SK-N-SH treated with all-trans-retinoic acid at 6 μM for 48 hours (cell line): ENCODE data around the gene CD19.
A peak's percentile ranks its signal among the peaks of the same experiment; 100 is the strongest.

Experiments used
- ATAC-seq: fragments of 200-7000 bp; cut with Tn5 transposase; 3 replicates; pipeline ENCODE4 v1.9.1; 2020; ENCODE audit warnings: mild to moderate bottlenecking, moderate library complexity
- ARNTL ChIP-seq: fragments of 450-650 bp; formaldehyde crosslinking; IDR thresholded peaks from 2 replicates; pipeline ENCODE4 v1.5.0; 2020; ENCODE audit warnings: low read depth, mild to moderate bottlenecking, moderate library complexity, borderline replicate concordance
- BACH2 ChIP-seq: fragments of 250-450 bp; sonication (Bioruptor Pico); IDR thresholded peaks from 2 replicates; pipeline ENCODE4 v1.9.0; 2021; ENCODE audit warnings: mild to moderate bottlenecking, borderline replicate concordance
- CREB5 ChIP-seq: fragments of 250-450 bp; sonication (Bioruptor Pico); IDR thresholded peaks from 2 replicates; pipeline ENCODE4 v1.5.1; 2020; ENCODE audit warnings: low read depth, mild to moderate bottlenecking, moderate library complexity
- CSDC2 ChIP-seq: fragments of 250-450 bp; sonication (Bioruptor Pico); IDR thresholded peaks from 2 replicates; pipeline ENCODE4 v1.5.0; 2020; ENCODE audit warnings: mild to moderate bottlenecking, moderate library complexity
- ESRRG ChIP-seq: fragments of 250-450 bp; sonication (Bioruptor Pico); IDR thresholded peaks from 2 replicates; pipeline ENCODE4 v1.6.1; 2021; ENCODE audit warnings: mild to moderate bottlenecking
- GLIS3 ChIP-seq: fragments of 250-450 bp; sonication (Bioruptor Pico); IDR thresholded peaks from 2 replicates; pipeline ENCODE4 v1.5.0; 2020; ENCODE audit warnings: mild to moderate bottlenecking, moderate library complexity
- ISL1 ChIP-seq: fragments of 250-450 bp; sonication (Bioruptor Pico); IDR thresholded peaks from 2 replicates; pipeline ENCODE4 v2.1.2; 2022; ENCODE audit warnings: mild to moderate bottlenecking, moderate library complexity
- OSR1 ChIP-seq: fragments of 250-450 bp; sonication (Bioruptor Pico); IDR thresholded peaks from 2 replicates; pipeline ENCODE4 v1.8.0; 2022; ENCODE audit warnings: moderate library complexity, mild to moderate bottlenecking, inconsistent platforms
- PPARA ChIP-seq: fragments of 250-450 bp; sonication (Bioruptor Pico); IDR thresholded peaks from 2 replicates; pipeline ENCODE4 v1.5.0; 2020; ENCODE audit warnings: mild to moderate bottlenecking, borderline replicate concordance
- SNAI2 ChIP-seq: fragments of 250-450 bp; sonication (Bioruptor Pico); IDR thresholded peaks from 2 replicates; pipeline ENCODE4 v1.5.0; 2020; ENCODE audit warnings: mild to moderate bottlenecking, moderate library complexity
- TCF4 ChIP-seq: fragments of 250-450 bp; sonication (Bioruptor Pico); IDR thresholded peaks from 2 replicates; pipeline ENCODE4 v1.8.0; 2021; ENCODE audit warnings: mild to moderate bottlenecking, moderate library complexity, borderline replicate concordance
- TOX ChIP-seq: fragments of 250-450 bp; sonication (Bioruptor Pico); IDR thresholded peaks from 2 replicates; pipeline ENCODE4 v1.8.0; 2021; ENCODE audit warnings: mild to moderate bottlenecking, moderate library complexity, borderline replicate concordance
- ZC3H10 ChIP-seq: fragments of 250-450 bp; sonication (Bioruptor Pico); IDR thresholded peaks from 2 replicates; pipeline ENCODE4 v1.5.1; 2021; ENCODE audit warnings: mild to moderate bottlenecking, moderate library complexity
- ZFP30 ChIP-seq: fragments of 450-650 bp; formaldehyde crosslinking; IDR thresholded peaks from 2 replicates; pipeline ENCODE4 v1.5.0; 2022; ENCODE audit warnings: mild to moderate bottlenecking, moderate library complexity
- ZNF565 ChIP-seq: fragments of 450-650 bp; formaldehyde crosslinking; conservative IDR thresholded peaks from 2 replicates; pipeline ENCODE4 v1.5.0; 2020; ENCODE audit warnings: low read depth, mild to moderate bottlenecking, moderate library complexity
- ZNF70 ChIP-seq: fragments of 450-650 bp; formaldehyde crosslinking; IDR thresholded peaks from 2 replicates; pipeline ENCODE4 v1.5.0; 2020; ENCODE audit warnings: mild to moderate bottlenecking, moderate library complexity
- ZNF8 ChIP-seq: fragments of 450-650 bp; formaldehyde crosslinking; IDR thresholded peaks from 2 replicates; pipeline ENCODE4 v1.5.0; 2020; ENCODE audit warnings: mild to moderate bottlenecking, moderate library complexity
- TF ChIP-seq, protein P1 (sequence below): fragments of 250-450 bp; sonication (Bioruptor Pico); IDR thresholded peaks from 2 replicates; pipeline ENCODE4 v1.5.1; 2021; ENCODE audit warnings: mild to moderate bottlenecking, moderate library complexity
- TF ChIP-seq, protein P2 (sequence below): fragments of 250-450 bp; sonication (Bioruptor Pico); IDR thresholded peaks from 2 replicates; pipeline ENCODE4 v1.5.0; 2020; ENCODE audit warnings: mild to moderate bottlenecking, moderate library complexity
- TF ChIP-seq, protein P3 (sequence below): fragments of 250-450 bp; sonication (Bioruptor Pico); IDR thresholded peaks from 2 replicates; pipeline ENCODE4 v1.8.0; 2021; ENCODE audit warnings: low read depth, mild to moderate bottlenecking, moderate library complexity, borderline replicate concordance

CD19 gene

DNA sequence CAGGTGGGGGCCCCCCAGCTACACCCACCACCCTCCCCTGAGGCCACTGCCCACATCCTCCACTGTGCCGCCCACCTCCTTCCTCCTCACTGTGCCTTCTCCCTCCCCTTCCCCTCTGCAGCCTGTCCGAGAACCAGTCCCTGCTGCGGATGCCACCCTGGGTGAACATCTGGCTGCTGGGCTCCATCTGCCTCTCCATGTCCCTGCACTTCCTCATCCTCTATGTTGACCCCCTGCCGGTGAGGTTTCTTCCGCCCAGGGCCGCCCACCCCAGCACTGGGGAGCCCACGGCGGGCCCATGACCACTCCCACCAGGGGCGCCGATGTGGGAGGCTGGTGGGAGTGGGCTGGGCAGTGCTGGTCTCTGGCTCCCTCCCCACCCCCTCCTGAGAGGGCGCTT lies 28.9 kb upstream of the CD19 start:
- TF ChIP-seq SNAI2: no peak
- TF ChIP-seq, protein P1, sequence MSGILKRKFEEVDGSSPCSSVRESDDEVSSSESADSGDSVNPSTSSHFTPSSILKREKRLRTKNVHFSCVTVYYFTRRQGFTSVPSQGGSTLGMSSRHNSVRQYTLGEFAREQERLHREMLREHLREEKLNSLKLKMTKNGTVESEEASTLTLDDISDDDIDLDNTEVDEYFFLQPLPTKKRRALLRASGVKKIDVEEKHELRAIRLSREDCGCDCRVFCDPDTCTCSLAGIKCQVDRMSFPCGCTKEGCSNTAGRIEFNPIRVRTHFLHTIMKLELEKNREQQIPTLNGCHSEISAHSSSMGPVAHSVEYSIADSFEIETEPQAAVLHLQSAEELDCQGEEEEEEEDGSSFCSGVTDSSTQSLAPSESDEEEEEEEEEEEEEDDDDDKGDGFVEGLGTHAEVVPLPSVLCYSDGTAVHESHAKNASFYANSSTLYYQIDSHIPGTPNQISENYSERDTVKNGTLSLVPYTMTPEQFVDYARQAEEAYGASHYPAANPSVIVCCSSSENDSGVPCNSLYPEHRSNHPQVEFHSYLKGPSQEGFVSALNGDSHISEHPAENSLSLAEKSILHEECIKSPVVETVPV (CRISPR knock-in tag): no peak
- no peak for TF ChIP-seq TCF4
- ATAC-seq: peak; percentile 10; the same call in 2 of the 3 replicates

DNA sequence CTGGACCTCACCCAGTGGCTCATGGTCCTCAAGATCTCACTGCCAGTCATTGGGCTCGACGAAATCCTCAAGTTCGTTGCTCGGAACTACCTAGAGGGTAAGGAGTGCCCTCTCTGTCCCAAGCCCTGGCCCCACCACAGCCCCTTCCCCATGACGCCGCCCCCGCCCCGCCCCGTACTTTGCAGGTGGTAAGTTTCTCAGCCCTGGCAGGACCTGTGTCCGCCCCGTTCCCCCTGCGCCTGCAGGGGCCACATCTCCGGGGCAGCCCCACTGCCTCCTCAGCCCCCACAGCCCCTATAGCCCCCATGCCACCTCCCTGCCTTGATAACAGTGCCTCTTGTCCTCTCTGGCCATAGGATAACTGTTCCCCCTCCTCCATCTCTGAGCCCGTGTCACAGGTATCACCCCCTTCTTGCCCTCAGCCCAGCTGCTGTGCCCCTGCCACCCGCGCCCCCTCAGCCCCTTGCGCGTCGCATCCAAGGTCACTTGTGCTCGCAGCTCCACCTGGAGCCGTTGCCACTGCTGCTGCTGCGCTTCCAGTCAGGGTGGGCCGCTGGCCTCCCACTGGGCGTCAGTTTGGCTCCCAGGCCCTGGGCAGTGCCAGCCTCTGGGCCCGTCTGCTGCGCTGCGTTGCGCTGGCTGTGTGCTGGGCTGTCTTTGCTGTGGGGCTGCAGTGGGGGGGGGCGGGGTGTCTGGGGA lies 28.3 kb upstream of the CD19 start:
- ATAC-seq: no peak
- TF ChIP-seq ISL1 (CRISPR knock-in tag): no peak
- TF ChIP-seq ZNF70: no peak

GRCh38 chr16:28904363-28904762 lies 27.4 kb upstream of the CD19 start:
- TF ChIP-seq CREB5 (CRISPR knock-in tag) (no peak), ESRRG (CRISPR knock-in tag) (no peak), ZC3H10 (CRISPR knock-in tag) (no peak), ARNTL (CRISPR knock-in tag) (no peak), ZFP30 (CRISPR knock-in tag) (no peak), SNAI2 (no peak), ZNF8 (no peak), BACH2 (CRISPR knock-in tag) (no peak), ZNF565 (CRISPR knock-in tag) (no peak), CSDC2 (no peak)
- TF ChIP-seq, protein P1 (CRISPR knock-in tag): no peak
- ATAC-seq: no peak

- no peak for TF ChIP-seq ESRRG (CRISPR knock-in tag)
- TF ChIP-seq CSDC2: no peak
- TF ChIP-seq ZFP30 (CRISPR knock-in tag): no peak
- no peak for TF ChIP-seq PPARA (CRISPR knock-in tag)
- no peak for TF ChIP-seq TCF4
- TF ChIP-seq, protein P2, sequence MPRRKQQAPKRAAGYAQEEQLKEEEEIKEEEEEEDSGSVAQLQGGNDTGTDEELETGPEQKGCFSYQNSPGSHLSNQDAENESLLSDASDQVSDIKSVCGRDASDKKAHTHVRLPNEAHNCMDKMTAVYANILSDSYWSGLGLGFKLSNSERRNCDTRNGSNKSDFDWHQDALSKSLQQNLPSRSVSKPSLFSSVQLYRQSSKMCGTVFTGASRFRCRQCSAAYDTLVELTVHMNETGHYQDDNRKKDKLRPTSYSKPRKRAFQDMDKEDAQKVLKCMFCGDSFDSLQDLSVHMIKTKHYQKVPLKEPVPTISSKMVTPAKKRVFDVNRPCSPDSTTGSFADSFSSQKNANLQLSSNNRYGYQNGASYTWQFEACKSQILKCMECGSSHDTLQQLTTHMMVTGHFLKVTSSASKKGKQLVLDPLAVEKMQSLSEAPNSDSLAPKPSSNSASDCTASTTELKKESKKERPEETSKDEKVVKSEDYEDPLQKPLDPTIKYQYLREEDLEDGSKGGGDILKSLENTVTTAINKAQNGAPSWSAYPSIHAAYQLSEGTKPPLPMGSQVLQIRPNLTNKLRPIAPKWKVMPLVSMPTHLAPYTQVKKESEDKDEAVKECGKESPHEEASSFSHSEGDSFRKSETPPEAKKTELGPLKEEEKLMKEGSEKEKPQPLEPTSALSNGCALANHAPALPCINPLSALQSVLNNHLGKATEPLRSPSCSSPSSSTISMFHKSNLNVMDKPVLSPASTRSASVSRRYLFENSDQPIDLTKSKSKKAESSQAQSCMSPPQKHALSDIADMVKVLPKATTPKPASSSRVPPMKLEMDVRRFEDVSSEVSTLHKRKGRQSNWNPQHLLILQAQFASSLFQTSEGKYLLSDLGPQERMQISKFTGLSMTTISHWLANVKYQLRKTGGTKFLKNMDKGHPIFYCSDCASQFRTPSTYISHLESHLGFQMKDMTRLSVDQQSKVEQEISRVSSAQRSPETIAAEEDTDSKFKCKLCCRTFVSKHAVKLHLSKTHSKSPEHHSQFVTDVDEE (CRISPR knock-in tag): no peak
- no peak for TF ChIP-seq ZNF8
- no peak for TF ChIP-seq ZNF565 (CRISPR knock-in tag)
- no peak for TF ChIP-seq GLIS3
- TF ChIP-seq ARNTL (CRISPR knock-in tag): no peak
- no peak for TF ChIP-seq OSR1 (CRISPR knock-in tag)
- TF ChIP-seq TOX (CRISPR knock-in tag): no peak
- no peak for TF ChIP-seq CREB5 (CRISPR knock-in tag)
- TF ChIP-seq, protein P3, sequence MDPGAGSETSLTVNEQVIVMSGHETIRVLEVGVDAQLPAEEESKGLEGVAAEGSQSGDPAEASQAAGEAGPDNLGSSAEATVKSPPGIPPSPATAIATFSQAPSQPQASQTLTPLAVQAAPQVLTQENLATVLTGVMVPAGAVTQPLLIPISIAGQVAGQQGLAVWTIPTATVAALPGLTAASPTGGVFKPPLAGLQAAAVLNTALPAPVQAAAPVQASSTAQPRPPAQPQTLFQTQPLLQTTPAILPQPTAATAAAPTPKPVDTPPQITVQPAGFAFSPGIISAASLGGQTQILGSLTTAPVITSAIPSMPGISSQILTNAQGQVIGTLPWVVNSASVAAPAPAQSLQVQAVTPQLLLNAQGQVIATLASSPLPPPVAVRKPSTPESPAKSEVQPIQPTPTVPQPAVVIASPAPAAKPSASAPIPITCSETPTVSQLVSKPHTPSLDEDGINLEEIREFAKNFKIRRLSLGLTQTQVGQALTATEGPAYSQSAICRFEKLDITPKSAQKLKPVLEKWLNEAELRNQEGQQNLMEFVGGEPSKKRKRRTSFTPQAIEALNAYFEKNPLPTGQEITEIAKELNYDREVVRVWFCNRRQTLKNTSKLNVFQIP (CRISPR knock-in tag): no peak
- no peak for TF ChIP-seq ZNF70
- no peak for TF ChIP-seq ISL1 (CRISPR knock-in tag)
- ATAC-seq: no peak
Observed at GRCh38 chr16:28904828-28905227, 26.9 kb upstream of the CD19 start.
